ENCODE measurements around the gene ZNF177.

Gene ZNF177

DNA sequence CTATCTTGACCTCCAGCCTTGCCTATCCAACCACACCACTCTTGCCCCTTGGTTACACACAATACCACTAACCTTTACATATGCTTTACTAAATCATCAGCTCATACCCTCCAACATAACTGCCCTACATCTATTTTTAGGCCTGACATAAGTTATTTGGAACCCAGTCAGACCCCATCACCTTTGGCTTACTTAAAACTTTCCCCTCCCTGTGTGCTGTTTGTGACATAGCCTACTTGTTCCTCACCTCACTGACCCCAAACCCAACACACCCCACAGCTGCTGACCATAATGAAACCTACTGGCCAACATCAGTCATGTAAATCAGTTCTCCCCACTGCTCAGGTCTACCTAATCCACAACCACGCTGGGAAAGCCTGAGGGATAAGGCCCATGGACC is 67.6 kb downstream of the ZNF177 start:
- DNase-seq, result no peak

- peak in 3 of 5 donors; percentile 9 to 50 (median 14) for DNase-seq
Observed at GRCh38 chr19:9431475-9431874, 68.7 kb downstream of the ZNF177 start.
